ENCODE results near the gene DHRS12.

The DHRS12 gene

DNA sequence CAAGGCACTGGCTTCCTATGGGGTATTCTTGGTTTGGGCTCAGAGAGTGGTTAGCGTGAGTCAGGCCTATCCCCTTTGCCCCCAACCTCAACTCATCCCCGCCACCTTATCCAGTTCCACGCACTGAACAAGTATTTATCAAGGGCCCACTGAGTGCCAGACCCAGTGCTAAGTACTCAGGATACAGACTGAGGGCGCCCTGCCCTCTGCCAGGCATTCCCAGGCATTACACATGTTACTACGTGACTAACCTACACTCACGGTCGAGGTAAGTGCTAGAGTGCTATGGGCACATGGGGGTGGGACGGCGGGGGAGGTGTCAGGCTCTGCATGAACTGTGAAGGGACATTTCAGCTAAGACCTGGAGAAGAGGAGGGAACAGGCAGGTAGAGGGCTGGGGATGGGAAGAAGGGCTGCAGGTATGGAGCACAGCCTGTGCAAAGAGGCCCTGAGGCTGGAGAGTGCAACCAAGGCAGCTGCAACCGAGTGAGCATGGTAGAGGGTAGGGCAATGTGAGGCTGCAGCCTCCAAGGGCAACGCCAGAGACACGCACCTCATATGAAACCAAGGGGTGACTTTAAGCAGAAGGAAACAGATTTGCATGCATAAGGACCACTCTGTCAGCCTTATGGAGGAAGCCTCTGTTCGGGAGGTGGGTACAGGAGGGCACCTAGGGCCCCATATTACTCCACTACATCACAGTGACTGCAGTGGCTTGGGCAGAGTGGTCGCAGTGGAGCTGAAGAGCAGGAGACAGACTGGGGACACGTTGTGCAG is 22.5 kb downstream of the DHRS12 start:
- DNase-seq (ENCODE audit: low spot score) = peak; percentile 15

DNA sequence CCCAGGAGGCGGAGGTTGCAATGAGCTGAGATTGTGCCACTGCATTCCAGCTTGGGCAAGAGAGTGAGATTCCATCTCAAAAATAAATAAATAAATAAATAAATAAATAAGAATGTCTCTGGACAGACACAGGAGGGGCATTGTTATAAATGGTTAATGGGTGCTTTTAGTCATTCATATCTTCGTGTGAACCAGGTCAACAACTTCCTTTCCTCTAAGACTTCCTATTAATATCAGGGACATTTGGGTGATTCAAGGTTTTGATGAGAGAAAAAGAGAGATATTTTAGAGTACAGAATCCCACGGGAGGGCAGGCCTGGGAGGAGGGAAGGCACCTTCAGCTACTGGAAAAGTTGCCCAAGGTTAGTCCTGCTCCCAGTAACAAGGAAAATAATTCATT is 23.9 kb downstream of the DHRS12 start:
- no peak for DNase-seq (ENCODE audit: low spot score)

DNA sequence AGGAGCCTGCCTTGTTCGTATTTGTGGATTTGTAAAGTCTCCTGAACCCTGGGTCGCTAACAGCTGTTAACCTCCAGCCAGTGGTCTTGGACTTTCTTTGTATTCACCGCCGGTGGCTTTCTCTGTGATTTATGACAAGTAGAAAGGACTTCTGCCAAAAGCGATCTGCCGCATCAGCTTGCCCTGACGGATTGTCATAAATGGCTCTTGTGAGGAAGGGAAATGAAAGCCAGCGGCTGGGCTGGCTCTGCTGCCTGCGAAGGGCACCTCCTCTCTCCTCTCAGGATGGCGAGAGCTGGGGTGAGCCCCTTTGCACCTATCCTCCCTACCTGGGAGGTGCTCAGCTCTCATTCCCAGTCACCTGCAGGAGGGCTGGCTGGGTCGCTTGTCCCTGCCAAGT is 25.6 kb downstream of the DHRS12 start:
- DNase-seq (ENCODE audit: low spot score) = no peak

DNA sequence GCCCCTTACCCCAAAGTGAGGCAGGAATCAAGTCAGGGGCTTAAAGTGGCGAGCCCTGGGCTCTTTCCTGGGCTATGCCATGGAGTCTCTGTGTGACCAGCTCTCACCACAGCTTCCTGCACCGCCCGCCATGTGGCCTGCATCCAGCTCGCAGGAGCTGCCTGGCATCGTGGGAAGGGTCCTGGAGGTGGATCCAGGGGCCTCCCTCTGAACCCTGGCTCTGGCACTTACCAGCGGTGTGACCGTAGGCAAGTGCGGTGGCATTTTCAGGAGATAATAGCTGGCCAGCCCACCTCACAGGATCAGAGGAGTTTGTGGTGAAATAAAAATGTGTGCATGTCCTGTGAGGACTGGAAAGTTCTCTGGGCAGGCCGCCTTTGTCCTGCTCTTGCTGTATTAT is 26.0 kb downstream of the DHRS12 start:
- DNase-seq (ENCODE audit: low spot score) = no peak

DNA sequence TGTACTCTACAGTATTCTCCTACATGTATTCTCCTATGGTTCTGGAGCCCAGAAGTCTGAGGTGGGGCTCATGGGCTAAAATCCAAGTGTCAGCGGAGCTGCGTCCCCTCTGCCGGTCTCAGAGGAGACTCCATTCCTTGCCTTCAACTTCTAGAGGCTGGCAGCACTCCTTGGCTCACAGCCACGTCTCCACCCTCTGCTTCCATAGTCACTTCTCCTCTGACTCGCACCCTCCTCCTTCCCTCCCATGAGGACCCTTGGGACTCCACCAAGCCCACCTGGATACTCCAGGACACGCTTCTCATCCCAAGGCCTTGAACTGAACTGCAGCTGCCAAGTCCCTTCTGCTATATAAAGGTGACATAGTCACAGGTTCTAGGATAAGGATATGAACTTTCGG is 27.8 kb downstream of the DHRS12 start:
- no peak for DNase-seq (ENCODE audit: low spot score)

DNA sequence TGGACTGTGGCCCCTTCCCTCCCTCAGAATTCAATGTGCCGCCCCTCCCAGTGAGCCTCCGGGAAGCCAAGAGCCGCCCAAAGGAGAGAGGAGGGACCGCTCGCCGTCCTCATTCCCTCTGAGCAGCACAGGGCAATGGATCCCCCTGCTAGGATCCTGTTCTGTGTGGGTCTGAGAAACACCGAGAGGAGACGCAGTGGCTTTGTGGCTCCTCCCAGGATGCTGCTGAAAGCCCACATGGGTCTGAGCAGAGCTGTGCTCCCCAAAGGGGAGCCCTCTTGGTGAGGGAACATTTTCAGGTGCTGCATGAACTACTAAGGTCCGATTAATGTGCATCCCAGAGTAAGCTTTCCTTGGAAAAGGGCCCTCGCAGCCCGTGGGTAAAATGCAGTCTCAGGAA is 30.4 kb downstream of the DHRS12 start:
- no peak for DNase-seq (ENCODE audit: low spot score)

DNA sequence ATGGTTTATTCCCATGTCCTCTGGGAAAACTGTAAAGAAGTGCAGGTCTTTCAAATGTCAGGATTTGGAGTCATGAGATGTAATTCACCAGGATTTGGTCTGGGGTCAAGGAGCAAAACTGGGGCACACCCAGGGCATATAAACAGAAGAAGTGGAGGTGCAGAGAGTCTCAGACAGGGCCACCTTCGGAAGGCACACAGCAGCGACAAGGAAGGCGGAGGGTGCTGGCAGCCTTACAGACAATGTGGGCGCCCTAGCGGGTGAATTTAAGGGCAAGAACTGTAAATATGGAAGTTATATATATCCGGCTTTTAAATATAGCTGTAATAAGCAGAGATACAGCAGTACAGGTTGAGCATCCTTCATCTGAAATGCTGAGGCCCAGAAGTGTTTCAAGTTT is 31.2 kb downstream of the DHRS12 start:
- DNase-seq (ENCODE audit: low spot score) = no peak

DNA sequence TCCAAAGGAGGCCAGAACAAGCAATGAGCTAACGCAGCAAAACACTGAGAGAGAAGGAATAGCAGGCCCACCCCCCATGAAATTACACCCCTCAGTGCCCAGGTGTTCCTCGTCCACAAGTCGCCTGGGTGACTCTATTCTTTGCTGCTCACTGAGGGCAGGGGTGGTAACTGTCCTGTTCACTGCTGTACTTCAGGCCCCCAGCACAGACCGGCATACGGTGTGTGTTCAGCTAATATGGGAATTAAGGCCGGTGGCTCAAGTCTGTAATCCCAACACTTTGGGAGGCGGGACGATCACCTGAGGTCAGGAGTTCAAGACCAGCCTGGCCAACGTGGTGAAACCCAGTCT is 31.9 kb downstream of the DHRS12 start:
- DNase-seq (ENCODE audit: low spot score) = no peak

DNA sequence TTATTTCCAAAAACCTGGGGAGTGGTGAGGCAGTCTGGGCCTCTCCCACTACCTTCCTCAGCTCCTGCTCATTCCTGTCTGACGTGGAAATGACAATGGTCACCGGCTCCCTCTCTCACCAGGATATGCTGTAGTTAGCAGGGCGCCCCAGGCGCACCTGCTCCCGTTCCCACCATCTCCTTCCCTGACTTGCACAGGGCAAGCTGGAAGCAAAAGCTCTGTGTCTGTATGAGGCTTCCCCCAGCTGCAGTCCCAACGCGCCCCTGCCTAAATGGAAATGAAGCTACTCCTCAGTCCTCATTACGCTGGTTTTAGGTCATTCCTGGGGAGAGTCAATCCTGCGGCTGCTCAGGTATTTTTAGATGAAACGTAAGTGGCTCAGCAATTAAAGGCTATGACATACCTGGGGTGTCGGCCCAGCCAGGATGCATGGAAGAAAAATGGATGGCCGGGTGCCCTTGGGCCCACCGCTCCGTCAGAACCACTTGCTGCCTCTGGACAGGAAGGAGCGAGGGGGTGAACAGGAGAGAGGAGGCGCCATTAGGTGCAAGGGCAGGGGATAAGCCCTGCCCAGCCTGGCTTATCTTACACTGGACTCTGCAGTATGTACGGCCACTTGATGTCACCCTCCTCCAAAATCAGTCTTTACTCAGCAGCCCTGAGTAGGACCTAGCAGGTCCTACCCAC is 32.4 kb downstream of the DHRS12 start:
- DNase-seq (ENCODE audit: low spot score) = no peak

DNA sequence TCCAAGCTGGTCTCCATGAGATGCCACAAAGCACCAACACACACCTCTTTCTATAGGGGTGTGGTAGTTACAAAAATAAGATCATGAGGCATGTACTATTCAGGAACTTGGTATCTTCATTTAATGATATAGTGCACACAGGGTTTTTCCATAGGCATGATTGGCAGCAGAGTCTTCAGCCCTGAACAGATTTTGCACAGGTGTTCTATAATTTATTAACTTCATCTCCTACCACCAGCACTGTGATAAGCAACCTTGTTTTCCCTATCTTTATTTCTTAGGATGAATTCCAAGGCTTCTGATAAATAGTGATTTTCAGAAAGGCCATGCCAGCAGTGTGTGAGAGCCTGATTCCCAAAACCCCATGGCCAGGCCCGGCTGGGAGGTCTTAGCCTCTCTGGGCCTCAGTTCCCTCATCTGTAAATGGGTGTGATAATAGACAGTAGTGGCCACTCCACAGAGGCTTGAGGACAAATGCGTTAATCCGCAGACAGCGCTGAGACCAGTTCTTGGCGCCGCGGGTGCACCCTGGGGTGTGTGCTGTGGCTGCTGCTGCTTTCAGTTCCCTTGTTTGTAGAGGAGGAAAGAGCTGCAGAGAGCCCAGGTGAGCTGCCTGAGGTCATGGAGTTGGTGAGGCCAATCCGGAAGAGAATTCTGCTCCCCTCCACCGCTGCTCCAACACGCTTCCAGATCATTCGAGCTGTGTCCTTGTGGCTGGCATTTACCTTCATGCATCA is 33.1 kb downstream of the DHRS12 start:
- no peak for DNase-seq (ENCODE audit: low spot score)

DNA sequence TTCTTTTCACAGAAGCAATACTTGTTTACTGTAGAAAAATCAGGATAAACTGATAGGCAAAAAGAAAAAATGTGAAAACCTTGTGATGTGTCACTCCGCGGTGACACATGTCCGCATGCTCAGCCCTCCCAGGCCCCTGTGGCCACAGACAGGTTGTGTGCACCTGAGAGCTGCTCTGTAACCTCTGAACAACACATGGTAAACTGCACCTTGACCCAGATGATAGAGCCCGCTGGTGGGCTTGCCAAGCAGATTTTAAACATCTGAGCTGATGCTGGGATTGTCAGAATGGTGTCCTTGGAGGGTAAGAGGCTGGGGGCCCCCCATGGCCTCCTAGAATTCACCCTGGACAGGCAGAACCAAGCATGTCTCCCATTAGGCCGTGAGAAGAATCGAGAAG is 33.8 kb downstream of the DHRS12 start:
- DNase-seq (ENCODE audit: low spot score) = no peak

DNA sequence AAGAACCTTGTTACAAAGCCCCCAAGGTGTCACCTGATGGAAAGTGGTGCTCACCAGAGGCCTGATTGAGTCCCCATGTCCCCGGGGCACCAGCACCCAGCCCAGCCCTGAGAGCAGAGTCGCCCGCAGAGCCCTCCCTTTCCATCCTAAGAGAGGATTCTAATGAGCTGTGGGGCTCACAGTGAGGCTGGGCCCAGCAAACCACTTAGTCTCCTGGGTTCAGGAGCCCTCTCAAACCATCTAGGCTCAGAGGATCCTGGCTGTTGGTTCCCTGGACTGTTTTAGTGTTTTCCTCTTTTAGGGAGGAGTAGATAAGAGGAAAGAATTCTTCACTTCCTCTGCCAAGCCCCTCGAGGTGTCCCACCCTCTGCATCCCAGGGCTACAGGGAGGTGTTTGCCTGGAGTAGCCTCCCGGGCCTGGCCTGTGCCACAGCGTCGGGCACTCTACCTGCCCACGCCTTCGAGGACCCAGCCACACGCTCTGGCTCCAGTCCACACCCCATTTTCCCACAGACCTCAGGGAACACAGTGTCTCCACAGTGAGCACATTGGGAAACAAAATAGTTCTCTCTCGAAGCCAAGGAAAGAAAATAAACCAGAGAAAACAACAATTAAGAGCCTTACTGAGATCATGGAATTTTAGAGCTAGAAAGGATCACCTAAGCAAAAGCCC is 34.4 kb downstream of the DHRS12 start:
- DNase-seq (ENCODE audit: low spot score) = no peak

DNA sequence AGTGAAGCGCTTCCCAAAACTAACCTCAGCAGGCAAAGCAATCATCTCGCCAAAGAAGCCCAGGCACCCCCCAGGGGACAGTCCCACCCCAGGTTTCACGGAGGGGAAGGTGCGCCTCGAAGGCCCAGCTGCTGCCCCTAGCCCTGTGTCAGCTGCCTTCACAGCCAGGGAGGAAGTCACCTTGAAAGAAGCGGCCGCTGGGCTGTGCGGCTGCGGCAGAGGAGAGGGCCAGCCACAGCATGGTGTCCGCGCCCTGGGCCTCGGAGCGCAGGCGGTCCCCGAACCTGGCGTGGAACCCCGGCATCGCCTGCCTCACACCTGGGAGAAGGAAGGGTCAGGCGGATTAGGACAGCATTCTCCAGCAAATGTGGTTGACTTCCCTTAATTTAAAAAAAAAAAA is 35.0 kb downstream of the DHRS12 start:
- DNase-seq (ENCODE audit: low spot score) = no peak

DNA sequence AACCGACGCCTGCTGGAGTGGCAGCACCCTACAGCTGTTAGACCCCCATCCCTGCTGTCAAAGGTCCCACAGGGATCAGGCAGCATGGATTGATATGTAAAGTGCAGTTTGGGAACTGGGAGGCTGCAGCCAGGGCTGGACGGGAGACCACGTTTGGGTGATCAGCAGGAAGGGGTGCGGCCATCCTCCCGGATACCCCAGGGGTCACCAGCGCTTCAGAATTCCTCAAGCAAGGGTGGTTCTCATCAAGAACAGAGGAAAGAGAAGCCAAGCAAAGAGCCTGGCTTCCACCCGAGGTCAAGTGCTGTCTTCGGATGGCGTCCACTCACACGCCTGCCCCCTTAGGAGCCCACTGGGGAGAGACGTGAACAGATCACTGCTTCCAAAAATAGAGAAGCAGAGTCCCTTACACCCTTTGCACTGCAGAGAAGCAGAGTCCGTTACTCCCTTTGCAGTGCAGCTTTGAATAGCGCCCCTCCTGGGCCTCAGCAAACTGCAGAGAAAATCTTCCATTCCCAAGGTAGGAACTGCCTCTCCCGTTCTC is 35.5 kb downstream of the DHRS12 start:
- no peak for DNase-seq (ENCODE audit: low spot score)

DNA sequence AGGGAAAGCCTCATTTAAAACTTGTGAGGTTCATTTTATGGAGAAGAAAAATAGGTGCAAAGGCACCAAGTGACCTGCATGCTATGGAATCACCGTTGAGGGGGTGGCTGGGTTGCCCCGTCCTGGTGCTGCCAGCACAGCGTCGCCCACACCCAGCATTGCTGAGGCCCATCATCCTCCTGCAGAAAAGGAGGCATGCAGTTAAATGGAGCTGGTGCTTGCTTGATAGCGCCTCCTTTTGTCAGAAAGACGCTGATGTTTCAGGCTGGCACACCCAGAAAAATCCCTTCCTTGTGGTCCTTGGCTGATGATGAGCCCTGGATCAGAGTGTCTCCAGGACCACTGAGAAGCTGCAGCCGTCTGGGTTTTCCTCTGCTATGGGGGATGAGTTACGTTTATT is 36.9 kb downstream of the DHRS12 start:
- DNase-seq (ENCODE audit: low spot score) = no peak

DNA sequence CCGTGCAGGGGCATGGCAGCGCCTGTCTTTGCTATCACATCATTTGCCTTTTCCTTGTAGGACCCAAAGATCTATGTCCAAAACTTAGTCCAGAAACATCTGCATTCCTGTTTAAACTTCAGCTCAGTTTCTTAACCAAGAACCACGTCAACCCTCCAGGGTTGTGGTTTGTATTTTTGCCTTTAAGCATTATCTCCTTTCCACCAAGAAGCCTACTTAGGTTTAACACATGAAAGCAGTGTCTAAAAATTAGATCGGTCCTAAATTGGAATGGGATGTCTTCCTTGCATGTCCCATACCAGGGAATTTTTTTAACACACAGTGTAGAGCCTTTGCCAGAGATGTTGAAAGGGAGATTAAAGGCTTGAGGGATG is 38.8 kb downstream of the DHRS12 start:
- DNase-seq (ENCODE audit: low spot score) = no peak

DNA sequence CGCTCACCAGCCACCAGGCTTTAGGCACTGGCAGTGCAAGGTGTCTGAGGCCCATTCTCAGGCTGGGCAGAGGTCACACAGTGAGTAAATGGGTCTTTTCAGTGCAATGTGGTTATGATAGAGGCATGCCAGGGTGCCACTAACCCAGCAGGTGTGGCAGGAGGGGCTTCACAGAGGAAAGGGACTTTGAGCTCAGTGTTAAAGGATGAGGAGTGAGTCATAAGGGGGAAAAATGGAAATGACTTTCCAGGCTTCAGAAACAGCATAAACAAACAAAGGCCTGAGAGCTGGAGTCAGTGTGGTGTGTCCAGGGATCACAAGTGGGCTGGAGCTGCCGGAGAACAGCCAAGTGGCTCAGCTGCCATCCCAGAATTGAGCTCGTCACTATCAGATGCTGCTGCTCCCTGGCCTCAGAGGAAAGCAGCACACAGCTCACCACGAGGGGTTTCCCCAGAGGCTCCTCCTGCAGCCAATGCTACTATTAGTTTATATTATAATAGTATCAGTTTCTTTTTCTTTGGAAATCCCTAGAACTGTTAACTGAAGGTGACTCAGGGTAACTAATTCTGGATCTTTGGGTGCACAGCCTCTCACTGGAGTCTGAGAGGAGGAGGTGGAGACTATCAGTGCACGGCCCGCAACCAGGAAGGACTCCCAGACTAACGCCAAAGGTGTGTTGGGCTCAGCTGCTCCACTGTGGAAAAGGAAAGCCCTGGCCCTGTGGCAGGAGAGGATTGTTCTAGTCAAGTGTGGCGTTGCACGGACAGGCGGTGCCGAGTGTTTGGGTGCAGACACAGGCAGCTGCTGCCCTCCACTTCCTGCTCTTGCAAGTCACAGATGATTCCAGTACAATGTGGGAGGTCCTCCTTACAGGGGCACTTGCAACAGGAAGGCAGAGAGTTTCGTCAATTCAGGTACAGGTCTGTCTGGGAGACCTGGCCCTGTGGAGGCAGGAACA is 39.5 kb downstream of the DHRS12 start:
- DNase-seq (ENCODE audit: low spot score) = peak; percentile 68

DNA sequence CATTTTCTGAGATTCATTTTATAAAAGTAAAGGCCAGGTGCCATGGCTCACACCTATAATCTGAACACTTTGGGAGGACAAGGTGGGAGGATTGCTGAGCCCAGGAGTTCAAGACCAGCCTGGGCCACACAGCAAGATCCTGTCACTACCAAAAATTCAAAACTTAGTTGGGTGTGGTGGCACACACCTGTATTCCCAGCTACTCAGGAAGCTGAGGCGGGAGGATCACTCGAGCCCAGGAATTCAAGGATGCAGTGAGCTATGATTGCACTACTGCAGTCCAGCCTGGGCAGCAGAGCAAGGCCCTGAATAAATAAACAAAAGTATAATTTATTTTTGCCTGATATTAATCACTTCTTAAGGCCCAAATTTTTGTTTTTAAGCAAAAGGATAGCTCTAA is 40.5 kb downstream of the DHRS12 start:
- DNase-seq (ENCODE audit: low spot score) = no peak

DNA sequence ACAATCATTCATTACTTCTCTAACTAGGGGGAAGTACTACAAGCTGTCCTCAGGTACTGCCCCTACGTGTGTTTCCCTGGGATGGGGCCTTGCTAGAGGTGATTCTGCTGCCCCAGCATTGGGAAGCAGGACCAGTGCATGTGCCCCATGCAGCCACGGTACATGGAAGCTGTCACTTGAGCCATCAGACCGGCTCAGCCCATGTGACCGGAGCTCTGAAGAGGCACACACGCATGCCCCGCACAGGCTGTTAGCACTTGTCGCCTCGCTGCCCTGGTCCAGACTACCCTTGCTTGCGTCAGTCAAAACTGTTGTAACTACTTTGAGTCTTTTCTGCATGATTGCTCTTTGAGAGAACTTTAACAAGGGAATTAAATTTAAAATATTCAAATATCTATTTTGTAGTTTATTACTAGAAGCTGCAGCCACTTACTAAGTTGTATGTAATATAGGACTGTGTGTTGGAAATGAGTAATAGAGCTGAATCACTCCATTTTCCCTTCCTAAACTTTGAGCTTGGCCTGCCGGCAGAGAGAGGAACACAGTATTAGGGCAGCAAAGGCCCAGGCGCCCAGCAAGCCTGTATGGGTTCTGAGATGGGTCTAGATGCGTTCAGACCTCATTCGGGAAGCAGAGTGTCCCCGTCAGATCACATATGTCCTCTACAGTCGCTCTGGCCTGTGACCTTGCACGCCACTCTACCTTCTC is 42.2 kb downstream of the DHRS12 start:
- peak; percentile 12 for DNase-seq (ENCODE audit: low spot score)

DNA sequence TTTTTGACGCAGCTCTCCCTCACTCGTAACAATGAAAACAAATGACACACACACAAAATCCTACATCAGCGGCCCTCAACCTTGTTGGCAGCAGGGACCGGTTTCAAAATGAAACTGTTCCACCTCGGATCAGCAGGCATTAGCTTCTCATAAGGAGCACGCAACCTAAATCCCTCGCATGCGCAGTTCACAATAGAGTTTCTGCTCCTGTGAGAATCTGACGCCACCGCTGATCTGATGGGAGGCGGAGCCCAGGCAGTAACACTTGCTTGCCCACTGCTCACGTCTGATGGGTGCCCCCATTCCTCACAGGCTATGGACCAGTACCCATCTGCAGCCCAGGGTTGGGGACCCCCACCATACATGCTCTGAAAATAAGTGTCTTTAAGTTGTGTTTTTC is 43.4 kb downstream of the DHRS12 start:
- DNase-seq (ENCODE audit: low spot score) = no peak

DNA sequence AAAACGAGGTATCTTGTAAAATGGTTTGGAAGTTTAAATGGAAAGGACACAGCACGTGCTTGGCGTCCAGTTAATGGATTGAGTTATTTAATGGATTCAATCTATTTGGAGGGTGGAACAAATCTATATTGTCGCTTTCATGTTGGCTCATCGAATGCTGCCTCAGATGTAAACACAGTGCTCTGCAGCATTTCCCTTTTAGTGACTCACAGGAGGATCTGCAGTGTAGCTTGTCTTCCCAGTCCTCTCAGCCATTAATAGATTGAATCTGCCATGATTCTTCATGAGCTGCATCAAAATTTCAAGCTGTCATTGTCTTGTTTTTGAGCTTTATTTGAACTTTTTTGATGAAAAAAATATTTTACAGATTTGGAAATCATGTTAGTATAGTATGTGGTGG is 44.7 kb downstream of the DHRS12 start:
- peak; percentile 9 for DNase-seq (ENCODE audit: low spot score)
